Measurements from ENCODE around the gene EMP2. TPM values are rescaled to one million over a fixed set of nuclear protein-coding genes. Genes with fewer than 3 reads are reported as not detected.
A peak's percentile ranks its signal among the peaks of the same experiment; 100 is the strongest.

Gene EMP2
- total and polyA plus RNA-seq, 2 of the 4 experiments (the other 2 are of a cell fraction) = 13.8 to 18.3 TPM

DNA sequence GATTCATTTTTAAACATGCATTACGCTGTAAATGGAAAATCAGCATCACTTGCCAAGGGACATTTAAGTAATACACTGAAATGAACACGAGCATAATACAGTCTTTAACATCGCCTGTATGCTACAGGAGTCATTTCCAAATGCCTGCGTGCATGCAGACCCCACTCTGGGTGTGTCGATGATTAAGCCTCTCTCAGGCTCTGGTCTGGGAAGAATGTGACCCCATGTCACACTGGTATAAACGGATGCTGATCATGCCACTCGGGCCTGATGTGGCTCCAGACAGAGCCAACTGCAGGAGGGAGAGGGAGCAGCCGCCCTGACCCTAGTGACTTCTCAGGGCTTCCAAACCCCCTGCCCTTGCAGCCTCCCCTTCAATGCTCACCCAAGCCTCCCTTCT is 10.8 kb downstream of the EMP2 start:
- peak overlapping the region; percentile 13; the same call in 1 of the 2 replicates for H2BK120ac ChIP-seq (ENCODE audit: low read depth, low read length)
- H3K4me3 ChIP-seq (ENCODE audit: insufficient read depth, low read depth, low read length) = no peak overlapping the region
- BruUV-seq (replicated peaks) = no TSS peak
- peaks cover 6% of the 10 kb centered on the region; the same call in 1 of the 2 replicates for H4K20me1 ChIP-seq (ENCODE audit: insufficient read depth, low read length)
- H3K9me3 ChIP-seq (ENCODE audit: control insufficient read depth, insufficient read depth, low read length) = no peaks in the 10 kb centered on the region
- peak overlapping the region; percentile 52 for H2AK5ac ChIP-seq (ENCODE audit: low read depth, low read length)
- no peak overlapping the region for H4K5ac ChIP-seq (ENCODE audit: low read depth, low read length)
- H3K9me1 ChIP-seq (ENCODE audit: insufficient read depth, low read length) = peaks cover 16% of the 10 kb centered on the region
- no peak overlapping the region for H3K27ac ChIP-seq (ENCODE audit: insufficient read depth, low read length)
- TF ChIP-seq NFE2L2 (IDR thresholded peaks at IDR 0.05; ENCODE audit: low read depth, low read length) = no peak
- TF ChIP-seq CHD1 (IDR thresholded peaks at IDR 0.05; ENCODE audit: low read depth, low read length) = no peak
- no peak for TF ChIP-seq CTCF (conservative IDR thresholded peaks at IDR 0.05; ENCODE audit: low read depth, low read length)
- no peak for TF ChIP-seq CEBPB (IDR thresholded peaks at IDR 0.05; ENCODE audit: low read depth, low read length)
- no peak for TF ChIP-seq BHLHE40 (IDR thresholded peaks at IDR 0.05; ENCODE audit: low read depth, low read length)
- TF ChIP-seq, protein P1, sequence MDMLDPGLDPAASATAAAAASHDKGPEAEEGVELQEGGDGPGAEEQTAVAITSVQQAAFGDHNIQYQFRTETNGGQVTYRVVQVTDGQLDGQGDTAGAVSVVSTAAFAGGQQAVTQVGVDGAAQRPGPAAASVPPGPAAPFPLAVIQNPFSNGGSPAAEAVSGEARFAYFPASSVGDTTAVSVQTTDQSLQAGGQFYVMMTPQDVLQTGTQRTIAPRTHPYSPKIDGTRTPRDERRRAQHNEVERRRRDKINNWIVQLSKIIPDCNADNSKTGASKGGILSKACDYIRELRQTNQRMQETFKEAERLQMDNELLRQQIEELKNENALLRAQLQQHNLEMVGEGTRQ (IDR thresholded peaks at IDR 0.05; ENCODE audit: low read depth, low read length) = no peak
- TF ChIP-seq POLR2A (IDR thresholded peaks at IDR 0.05; ENCODE audit: low read depth, low read length) = no peak
- TF ChIP-seq FOS (IDR thresholded peaks at IDR 0.05; ENCODE audit: low read depth, low read length) = no peak
- no peak for TF ChIP-seq MAZ (IDR thresholded peaks at IDR 0.05; ENCODE audit: borderline replicate concordance, low read depth, low read length)
- TF ChIP-seq ELK1 (IDR thresholded peaks at IDR 0.05; ENCODE audit: borderline replicate concordance, low read depth, low read length) = no peak
- no peak overlapping the region for H3K18ac ChIP-seq (ENCODE audit: low read depth, low read length)
- H2BK20ac ChIP-seq (ENCODE audit: low read depth, low read length) = no peak overlapping the region
- H3K4me2 ChIP-seq (ENCODE audit: low read depth, low read length) = peak overlapping the region; percentile 4; the same call in 1 of the 2 replicates
- H4K8ac ChIP-seq (ENCODE audit: low read depth in 2 of 2, low read length in 2 of 2) = 0 out of 4 replicates have a peak overlapping the region, but pooled peaks of 1 of the 2 experiments have one; percentile 32
- H2BK15ac ChIP-seq (ENCODE audit: low read depth, low read length) = no peak overlapping the region
- peak; percentile 68 for ATAC-seq (ENCODE audit: low read depth)
- H3K36me3 ChIP-seq (ENCODE audit: control insufficient read depth, insufficient read depth, low read length) = no peaks in the 10 kb centered on the region; the same call in 1 of the 2 replicates
- no peak overlapping the region for H2BK5ac ChIP-seq (ENCODE audit: low read depth, low read length, poor library complexity, severe bottlenecking)
- peak; percentile 48 for DNase-seq
- ChIA-PET POLR2A (ENCODE audit: unreplicated experiment) (no interaction called here), CTCF (interaction anchor here (0.5 kb wide), 1 partner anchor 177 kb away, joined by 3 read pairs; no protein-coding TSS in a partner anchor)
- peak overlapping the region; percentile 21 for H4K91ac ChIP-seq (ENCODE audit: insufficient read depth, low read depth, low read length)
- no peaks in the 10 kb centered on the region for H3K27me3 ChIP-seq (ENCODE audit: control insufficient read depth, insufficient read depth, low read length)
- peak overlapping the region; percentile 39 for H3K4ac ChIP-seq (ENCODE audit: low read depth, low read length)
- 13% methylated on average over 3 of the region's 8 CpGs; no CpG with 5 or more reads in 1 of the 2 experiments for WGBS, 2 experiments (ENCODE audit: extremely low coverage in 2 of 2, insufficient read length in 1 of 2)
- peaks cover 7% of the 10 kb centered on the region for H3K4me1 ChIP-seq (ENCODE audit: control insufficient read depth, insufficient read depth, low read length)
- intact Hi-C loops (cut with micrococcal nuclease) (no loop called here), in situ Hi-C loops (cut with MboI; ENCODE audit: low sequenced_read_pairs) (no loop called here), dilution Hi-C loops (cut with HindIII; ENCODE audit: low sequenced_read_pairs, unreplicated experiment) (no loop called here)
- H3K14ac ChIP-seq (replicated peaks; ENCODE audit: low read depth, low read length) = no peak overlapping the region
- H3K56ac ChIP-seq (ENCODE audit: extremely low read depth, insufficient read depth, low read length) = no peak overlapping the region
- H3K9ac ChIP-seq (ENCODE audit: low read depth, low read length) = no peak overlapping the region
- peaks cover 25 to 64% of the 10 kb centered on the region in 2 experiments for H3K79me1 ChIP-seq (ENCODE audit: low read depth in 1 of 2, low read length in 2 of 2)
- H2AFZ ChIP-seq (replicated peaks; ENCODE audit: low read length, poor library complexity) = peak overlapping the region; percentile 76
- H3K23ac ChIP-seq (ENCODE audit: low read depth, low read length) = peak overlapping the region; percentile 40; the same call in 1 of the 2 replicates
- H2AK9ac ChIP-seq (replicated peaks; ENCODE audit: low read depth, low read length, poor library complexity) = peak overlapping the region; percentile 24
